ENCODE results near the gene STARD13.

- no peak for TF ChIP-seq GATA3 (IDR thresholded peaks at IDR 0.05; ENCODE audit: low read depth, low read length)
- TF ChIP-seq GATA2 (IDR thresholded peaks at IDR 0.05; ENCODE audit: low read depth, low read length) = no peak
These were observed 188.5 kb downstream of the STARD13 start for GRCh38 chr13:33096886-33097605.
